NCI-H526 treated with DMSO at 0.1 percent for 48 hours (cell line): Measurements from ENCODE around the gene RTL5.

Experiments
- DNase-seq: peaks from one replicate; lab custom pipeline; 2025; lab: John Stamatoyannopoulos, UW

Gene RTL5

GRCh38 chrX:72078411-72078810 lies 53.3 kb downstream of the RTL5 start:
- DNase-seq = no peak
